Embryonic facial prominence (tissue), 1 donor: Measurements from ENCODE around the gene PRH2.

ENCODE experiments used
- DNase-seq: peaks from one replicate; pipeline ENCODE4 v3.0.0-alpha.2; 2016; ENCODE audit errors: extremely low spot score

Gene PRH2

GRCh38 chr12:10928746-10929286 is at the start of gene PRH2:
Gene PRH2 (plus strand): TSS chr12:10929236. CDS start chr12:10929274, 38 bp downstream.
- DNase-seq, result no peak

- no peak for DNase-seq
Measured at GRCh38 chr12:10884086-10884725, 44.8 kb upstream of the PRH2 start, which contains the start of gene PRH1. Gene PRH1 (minus strand): TSS chr12:10884255. CDS start chr12:10884217, 38 bp downstream.

- DNase-seq, result no peak
Measured at GRCh38 chr12:10889226-10889625, 39.8 kb upstream of the PRH2 start.

- no peak for DNase-seq
Measured at GRCh38 chr12:10891937-10892336, 37.1 kb upstream of the PRH2 start.

- DNase-seq, result no peak
Measured at GRCh38 chr12:10896854-10897253, 32.2 kb upstream of the PRH2 start.

GRCh38 chr12:10900530-10900929 is 28.5 kb upstream of the PRH2 start:
- no peak for DNase-seq

GRCh38 chr12:10900972-10901371 is 28.1 kb upstream of the PRH2 start:
- DNase-seq, result no peak

GRCh38 chr12:10901427-10901826 is 27.6 kb upstream of the PRH2 start:
- no peak for DNase-seq

GRCh38 chr12:10904686-10905085 is 24.4 kb upstream of the PRH2 start:
- DNase-seq, result no peak

- no peak for DNase-seq
Measured at GRCh38 chr12:10909462-10909861, 19.6 kb upstream of the PRH2 start, which contains the start of gene TAS2R13. Gene TAS2R13 (minus strand): TSS chr12:10909562. CDS start chr12:10909298, 264 bp downstream.

GRCh38 chr12:10910380-10910779 is 18.7 kb upstream of the PRH2 start:
- DNase-seq, result no peak

GRCh38 chr12:10919809-10920208 is 9.2 kb upstream of the PRH2 start:
- DNase-seq, result no peak

GRCh38 chr12:10926269-10926668 is 2.8 kb upstream of the PRH2 start:
- no peak for DNase-seq

- DNase-seq, result no peak
Measured at GRCh38 chr12:10936506-10936905, 7.5 kb downstream of the PRH2 start.

- DNase-seq, result no peak
Measured at GRCh38 chr12:10939163-10939562, 10.1 kb downstream of the PRH2 start, which contains the start of gene TAS2R14. Gene TAS2R14 (minus strand): TSS chr12:10939263. CDS start chr12:10939207, 56 bp downstream.

GRCh38 chr12:10940389-10940788 is 11.4 kb downstream of the PRH2 start:
- DNase-seq, result no peak

- no peak for DNase-seq
Measured at GRCh38 chr12:10941369-10941768, 12.3 kb downstream of the PRH2 start.

- no peak for DNase-seq
Measured at GRCh38 chr12:10941916-10942607, 13.0 kb downstream of the PRH2 start.

GRCh38 chr12:10943167-10943566 is 14.1 kb downstream of the PRH2 start:
- DNase-seq, result no peak

GRCh38 chr12:10952645-10953044 is 23.6 kb downstream of the PRH2 start:
- no peak for DNase-seq

- no peak for DNase-seq
Measured at GRCh38 chr12:10956085-10956484, 27.0 kb downstream of the PRH2 start.

- DNase-seq, result no peak
Measured at GRCh38 chr12:10957741-10958140, 28.7 kb downstream of the PRH2 start.

- no peak for DNase-seq
Measured at GRCh38 chr12:10959804-10960203, 30.8 kb downstream of the PRH2 start.
